HCT116 (cell line): ENCODE results near the gene SMG6. TPM values are rescaled to one million over a fixed set of nuclear protein-coding genes. Genes with fewer than 3 reads are reported as not detected.

Source experiments
- ATAC-seq: fragments of 200-7000 bp; cut with Tn5 transposase; 2 replicates; pipeline ENCODE4 v1.9.1; 2020; ENCODE audit warnings: mild to moderate bottlenecking, moderate library complexity
- BruUV-seq: library from RNA; stranded (reverse); fragments of 400-500 nt; replicated peaks from 2 replicates; lab custom pipeline; 2021; lab: Mats Ljungman, UMichigan
- CTCF ChIA-PET: fragments of 300-600 bp; sonication (Branson Sonifier 250); formaldehyde crosslinking; loops from one replicate; lab custom pipeline; 2021; ENCODE audit warnings: antibody characterized with exemption; lab: Charles Lee
- POLR2A ChIA-PET: fragments of 300-600, 350-600 bp; sonication (Branson Sonifier 250); formaldehyde crosslinking; loops from one replicate; lab custom pipeline; 2021; ENCODE audit warnings: antibody characterized with exemption; lab: Charles Lee
- RAD21 ChIA-PET, 2 experiments: fragments of 300-600 bp; sonication (Branson Sonifier 250); formaldehyde crosslinking; loops; one replicate each; lab custom pipeline; 2023; ENCODE audit warnings: low total read pairs in 2 of 2; ENCODE audit not compliant: uncharacterized antibody in 2 of 2, unreplicated experiment in 2 of 2, low non-redundant PET in 1 of 2; lab: Charles Lee
- DNase-seq: peaks from one replicate; pipeline ENCODE4 v3.0.0-alpha.2; 2010; ENCODE audit warnings: low read depth, low spot score
- H2AFZ ChIP-seq: fragments of 200-600 bp; shearing (Covaris generic), sonication (generic); 2 replicates; pipeline ENCODE4 v1.6.1; 2017; ENCODE audit warnings: low read depth, mixed run types, mixed read lengths, antibody characterized with exemption, low read length; ENCODE audit not compliant: poor library complexity, severe bottlenecking
- H3K27ac ChIP-seq: 2 replicates; pipeline ENCODE4 v1.5.1; 2012; ENCODE audit warnings: low read depth, low read length
- H3K27me3 ChIP-seq: fragments of 200-600 bp; sonication (generic); 2 replicates; pipeline ENCODE4 v1.6.1; 2016; ENCODE audit warnings: mixed run types, low read length, mixed read lengths; ENCODE audit not compliant: insufficient read depth
- H3K36me3 ChIP-seq, 2 experiments: fragments of 200-500 bp in 1 of 2; fragments of 200-600 bp in 1 of 2; sonication (Bioruptor generic) in 1 of 2; sonication (generic) in 1 of 2; 2 replicates each; pipeline versions ENCODE4 v1.5.1 to v1.6.1; 2014 to 2016; ENCODE audit warnings: low read length in 2 of 2, inconsistent platforms in 1 of 2, mixed read lengths in 1 of 2, mixed run types in 1 of 2; ENCODE audit not compliant: insufficient read depth in 2 of 2, control insufficient read depth in 1 of 2
- H3K4me1 ChIP-seq, 2 experiments: fragments of 200-600 bp in 1 of 2; sonication (generic) in 1 of 2; 2 replicates each; pipeline versions ENCODE4 v1.5.1 to v1.6.1; 2012 to 2017; ENCODE audit warnings: low read length in 2 of 2, inconsistent platforms in 1 of 2, mild to moderate bottlenecking in 1 of 2, mixed read lengths in 1 of 2, mixed run types in 1 of 2, moderate library complexity in 1 of 2; ENCODE audit not compliant: insufficient read depth in 2 of 2, control insufficient read depth in 1 of 2
- H3K4me2 ChIP-seq: fragments of 200-600 bp; sonication (generic); 2 replicates; pipeline ENCODE4 v1.6.1; 2017; ENCODE audit warnings: mixed run types, low read length, mixed read lengths
- H3K4me3 ChIP-seq, 2 experiments: fragments of 200-600 bp in 1 of 2; sonication (generic) in 1 of 2; replicated peaks in 1 of 2; 2 replicates each; pipeline ENCODE4 v1.5.1; 2011 to 2016; ENCODE audit warnings: low read length in 2 of 2, control low read depth in 1 of 2, low read depth in 1 of 2, mild to moderate bottlenecking in 1 of 2, mixed read lengths in 1 of 2, mixed run types in 1 of 2
- H3K79me2 ChIP-seq: fragments of 200-600 bp; sonication (generic); 2 replicates; pipeline ENCODE4 v1.6.1; 2017; ENCODE audit warnings: mild to moderate bottlenecking, mixed run types, low read length, moderate library complexity, mixed read lengths; ENCODE audit not compliant: insufficient read depth
- H3K9ac ChIP-seq: fragments of 200-600 bp; sonication (generic); 2 replicates; pipeline ENCODE4 v1.6.1; 2016; ENCODE audit warnings: low read length, mixed read lengths
- H3K9me2 ChIP-seq: fragments of 200-600 bp; sonication (generic), shearing (Covaris generic); 2 replicates; pipeline ENCODE4 v1.6.1; 2017; ENCODE audit warnings: mixed run types, mild to moderate bottlenecking, moderate library complexity; ENCODE audit not compliant: insufficient read depth
- H3K9me3 ChIP-seq, 2 experiments: fragments of 200-500 bp in 1 of 2; fragments of 200-600 bp in 1 of 2; sonication (Bioruptor generic) in 1 of 2; sonication (generic) in 1 of 2; 2 replicates each; pipeline ENCODE4 v1.6.1; 2014 to 2017; ENCODE audit warnings: low read length in 2 of 2, mixed read lengths in 2 of 2, inconsistent platforms in 1 of 2, low read depth in 1 of 2, mild to moderate bottlenecking in 1 of 2, mixed run types in 1 of 2, moderate library complexity in 1 of 2; ENCODE audit not compliant: control insufficient read depth in 1 of 2, insufficient read depth in 1 of 2
- H4K20me1 ChIP-seq: fragments of 200-600 bp; sonication (generic), shearing (Covaris generic); 2 replicates; pipeline ENCODE4 v1.6.1; 2017; ENCODE audit warnings: mixed run types, mild to moderate bottlenecking, moderate library complexity; ENCODE audit not compliant: insufficient read depth
- CEBPB ChIP-seq: IDR thresholded peaks from 2 replicates; pipeline ENCODE4 v1.6.1; 2012; ENCODE audit warnings: low read depth
- EGR1 ChIP-seq: IDR thresholded peaks from 2 replicates; pipeline ENCODE4 v1.6.1; 2012; ENCODE audit warnings: low read depth
- ELF1 ChIP-seq: IDR thresholded peaks from 2 replicates; pipeline ENCODE4 v1.6.1; 2012; ENCODE audit warnings: low read depth, borderline replicate concordance
- EZH2phosphoT487 ChIP-seq: fragments of 200-600 bp; IDR thresholded peaks from 2 replicates; pipeline ENCODE4 v1.6.1; 2018; ENCODE audit warnings: antibody characterized with exemption, borderline replicate concordance
- FOSL1 ChIP-seq: IDR thresholded peaks from 2 replicates; pipeline ENCODE4 v1.6.1; 2012; ENCODE audit warnings: low read depth
- MAX ChIP-seq: IDR thresholded peaks from 2 replicates; pipeline ENCODE4 v1.6.1; 2012
- POLR2AphosphoS5 ChIP-seq: IDR thresholded peaks from 2 replicates; pipeline ENCODE4 v1.6.1; 2011; ENCODE audit warnings: mild to moderate bottlenecking, low read depth, low read length, moderate library complexity
- RAD21 ChIP-seq: IDR thresholded peaks from 2 replicates; pipeline ENCODE4 v1.6.1; 2012; ENCODE audit warnings: low read depth, mild to moderate bottlenecking
- REST ChIP-seq: IDR thresholded peaks from 2 replicates; pipeline ENCODE4 v1.6.1; 2012; ENCODE audit warnings: low read depth
- SIN3A ChIP-seq: IDR thresholded peaks from 2 replicates; pipeline ENCODE4 v1.6.1; 2012; ENCODE audit warnings: low read depth
- SP1 ChIP-seq: IDR thresholded peaks from 2 replicates; pipeline ENCODE4 v1.6.1; 2012; ENCODE audit warnings: low read depth
- ZBTB33 ChIP-seq: IDR thresholded peaks from 2 replicates; pipeline ENCODE4 v1.6.1; 2011; ENCODE audit warnings: mild to moderate bottlenecking, low read length, moderate library complexity; ENCODE audit not compliant: insufficient replicate concordance; ENCODE audit errors: extremely low read depth
- ZFX ChIP-seq: fragments of 450-650 bp; IDR thresholded peaks from 2 replicates; pipeline ENCODE4 v1.6.1; 2017
- ZNF274 ChIP-seq: fragments of 200-500 bp; sonication (Bioruptor generic); IDR thresholded peaks from 2 replicates; pipeline ENCODE4 v1.6.1; 2014; ENCODE audit warnings: mild to moderate bottlenecking, low read depth, low read length, inconsistent platforms
- intact Hi-C: fragments of 100-400 bp; cut with micrococcal nuclease; formaldehyde crosslinking; loops from 2 replicates; pipeline ENCODE4 v1.10.0; 2022
- total RNA-seq: library from RNA; stranded (reverse); gene quantifications from one replicate; pipeline ENCODE4 v1.2.1, GENCODE V29; 2021; ENCODE audit not compliant: unreplicated experiment

Gene SMG6
- total RNA-seq, 1 experiment from 2014 or later = 23.1 TPM

GRCh38 chr17:2309338-2310154 is 6.0 kb upstream of the SMG6 start:
- no peaks in the 10 kb centered on the region for H3K27me3 ChIP-seq
- no peaks in the 10 kb centered on the region; the same call in 1 of the 2 replicates for H4K20me1 ChIP-seq
- no peak overlapping the region for H3K27ac ChIP-seq
- POLR2A ChIA-PET = no interaction called here
- CTCF ChIA-PET = no interaction called here
- peaks cover 13% of the 10 kb centered on the region for H3K79me2 ChIP-seq
- H2AFZ ChIP-seq = no peak overlapping the region
- no peaks in the 10 kb centered on the region for H3K9me3 ChIP-seq
- RAD21 ChIA-PET = no interaction called here
- H3K4me2 ChIP-seq = no peak overlapping the region
- no peaks in the 10 kb centered on the region for H3K9me2 ChIP-seq
- H3K4me3 ChIP-seq = no peak overlapping the region
- no TSS peak for BruUV-seq
- H3K36me3 ChIP-seq = no peaks in the 10 kb centered on the region
- ATAC-seq (no peak), DNase-seq (no peak)
- intact Hi-C loops = no loop called here
- no peak for TF ChIP-seq SP1
- no peak for TF ChIP-seq ZFX
- no peak for TF ChIP-seq REST
- no peak for TF ChIP-seq CEBPB
- TF ChIP-seq FOSL1 = no peak
- TF ChIP-seq EZH2phosphoT487 = no peak
- no peak for TF ChIP-seq ZNF274
- no peak for TF ChIP-seq RAD21
- TF ChIP-seq MAX = no peak
- no peak for TF ChIP-seq POLR2AphosphoS5
- TF ChIP-seq ZBTB33 = no peak
- TF ChIP-seq ELF1 = no peak
- no peak for TF ChIP-seq EGR1
- no peak for TF ChIP-seq SIN3A
- H3K9ac ChIP-seq = no peak overlapping the region
- H3K4me1 ChIP-seq = peaks cover 5 to 6% of the 10 kb centered on the region in 2 experiments; a peak in 2 of 4 replicates
